Smooth muscle cell of the brain vasculature (primary cell): Measurements from ENCODE around the gene MRPS18C.
"Not testable (repeated sequence)": the region's sequence is repeated elsewhere in the genome, so short reads cannot be mapped to it uniquely, and the experiment has no call there.

ENCODE experiments used
- DNase-seq: peaks from one replicate; pipeline ENCODE4 v3.0.0-alpha.2; 2012; ENCODE audit warnings: low read depth, low spot score

The MRPS18C gene

DNA sequence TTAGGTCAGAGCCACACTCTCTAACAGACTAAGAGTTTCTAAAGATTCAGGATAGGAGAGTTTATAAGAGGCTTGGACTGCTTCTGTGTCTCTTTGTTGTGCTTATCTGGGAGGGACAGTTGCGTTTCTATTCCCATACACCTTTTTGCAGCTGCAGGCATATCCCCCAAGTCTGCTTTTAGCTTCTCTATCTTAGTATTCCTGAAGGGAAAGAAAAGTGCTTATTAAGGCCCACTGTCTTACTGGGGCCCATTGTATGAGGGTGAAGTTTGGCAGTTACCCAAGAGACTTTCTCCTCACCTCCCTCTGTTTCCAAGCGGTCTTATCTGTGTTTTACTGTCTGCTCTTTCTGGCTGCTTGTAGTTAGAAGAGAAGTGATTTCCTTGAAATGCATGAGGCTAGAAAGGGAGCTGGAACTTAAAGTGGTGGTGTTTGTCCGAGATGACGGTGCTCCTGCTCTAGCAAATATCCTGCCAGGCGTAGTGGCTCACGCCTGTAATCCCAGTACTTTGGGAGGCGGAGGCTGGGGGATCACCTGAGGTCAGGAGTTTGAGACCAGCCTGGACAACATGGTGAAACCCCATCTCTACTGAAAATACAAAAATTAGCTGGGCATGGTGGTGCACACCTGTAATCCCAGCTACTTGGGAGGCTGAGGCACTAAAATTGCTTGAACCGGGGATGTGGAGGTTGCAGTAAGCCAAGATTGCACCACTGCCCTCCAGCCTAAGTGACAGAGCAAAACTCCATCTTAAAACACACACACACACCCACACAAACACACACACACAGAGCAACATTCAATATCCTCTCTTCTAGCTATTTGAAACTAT is 40.4 kb downstream of the MRPS18C start:
- DNase-seq = not testable (repeated sequence)

GRCh38 chr4:83498187-83498586 is 42.3 kb downstream of the MRPS18C start:
- no peak for DNase-seq

DNA sequence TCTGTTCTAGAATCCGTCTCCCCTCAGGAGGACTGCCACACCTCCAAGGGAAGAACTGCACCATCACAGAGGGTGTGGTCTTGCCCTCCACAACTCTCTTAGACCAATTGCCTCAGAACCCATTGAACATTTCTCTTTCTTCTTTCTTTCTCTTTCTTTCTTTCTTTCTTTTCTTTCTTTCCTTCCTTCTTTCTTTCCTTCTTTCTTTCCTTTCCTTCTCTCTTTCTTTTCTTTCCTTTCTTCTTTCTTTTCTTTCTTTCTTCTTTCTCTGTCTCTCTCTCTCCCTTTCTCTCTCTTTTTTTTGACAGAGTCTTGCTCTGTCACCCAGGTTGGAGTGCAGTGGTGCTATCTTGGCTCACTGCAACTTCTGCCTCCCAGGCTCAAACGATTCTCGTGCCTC is 45.8 kb downstream of the MRPS18C start:
- DNase-seq = not testable (repeated sequence)

- no peak for DNase-seq
Observed at GRCh38 chr4:83503974-83504373, 48.1 kb downstream of the MRPS18C start.

DNA sequence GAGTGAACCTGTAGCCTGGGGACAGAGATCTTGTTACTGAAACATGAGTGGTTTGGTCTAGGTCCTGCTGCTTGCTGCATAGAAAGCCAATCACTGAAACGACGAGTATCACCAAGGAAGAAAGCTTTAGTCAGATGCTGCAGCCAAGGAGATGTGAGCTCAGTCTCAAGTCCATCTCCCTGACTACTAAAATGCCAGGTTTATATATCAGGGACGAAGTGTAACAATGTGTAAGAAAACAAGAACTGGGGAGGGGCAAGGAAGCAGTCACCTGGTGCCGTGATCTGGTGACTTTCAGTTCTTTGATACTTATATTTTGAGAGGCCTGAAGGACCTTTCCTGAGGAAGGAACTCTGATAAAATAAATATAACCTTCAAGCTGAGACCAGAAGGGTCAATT is 48.6 kb downstream of the MRPS18C start:
- DNase-seq = no peak

DNA sequence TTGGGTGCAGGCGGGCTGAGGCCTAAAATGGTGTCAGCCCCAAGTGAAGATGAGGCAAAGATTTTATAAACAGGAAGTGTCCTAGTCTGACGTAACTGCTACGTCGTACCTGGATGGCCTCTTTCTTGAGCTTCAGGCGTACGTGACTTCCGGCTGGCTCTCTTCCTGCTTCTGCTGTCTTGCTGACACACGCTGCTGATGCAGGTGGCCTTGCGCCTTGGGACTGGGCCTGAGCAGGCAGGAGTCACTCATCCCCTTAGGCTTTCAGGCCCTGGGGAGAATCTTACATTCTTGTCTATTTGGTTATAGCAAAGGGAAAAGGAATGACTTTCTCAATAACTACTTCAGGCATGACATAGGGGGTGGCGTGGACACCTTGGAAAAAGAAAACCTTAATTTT is 49.1 kb downstream of the MRPS18C start:
- no peak for DNase-seq

GRCh38 chr4:83509156-83509585 is 53.3 kb downstream of the MRPS18C start:
- not testable (repeated sequence) for DNase-seq

DNA sequence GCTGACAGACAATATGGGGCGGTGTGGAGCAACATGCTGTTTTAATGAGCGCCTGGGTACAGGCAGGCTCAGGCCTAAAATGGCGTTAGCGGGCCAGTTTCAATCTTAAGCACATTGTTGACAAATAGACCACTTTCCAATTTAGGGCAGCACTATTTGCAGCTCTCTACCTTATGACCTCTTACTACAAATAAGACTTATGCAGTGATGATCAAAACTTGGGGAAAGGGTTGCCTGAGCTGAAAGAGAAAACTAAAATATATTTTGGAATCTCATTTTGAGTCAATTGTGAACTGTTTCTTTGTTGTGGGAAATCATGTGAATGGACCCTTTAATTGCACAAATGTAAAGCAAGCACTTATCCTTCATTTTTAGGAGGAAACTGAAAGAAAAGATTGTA is 54.6 kb downstream of the MRPS18C start:
- DNase-seq = no peak
